Loucy (cell line): ENCODE results near the gene RPS5.

ENCODE experiments used
- EZH2phosphoT487 ChIP-seq: fragments of 200-600 bp; IDR thresholded peaks from 2 replicates; pipeline ENCODE4 v1.6.1; 2018; ENCODE audit warnings: antibody characterized with exemption, mild to moderate bottlenecking, moderate library complexity, borderline replicate concordance
- TF ChIP-seq, protein P1 (sequence below): fragments of 200-600 bp; sonication (generic); conservative IDR thresholded peaks from 2 replicates; pipeline ENCODE4 v1.5.1; 2014; ENCODE audit warnings: mild to moderate bottlenecking, antibody characterized with exemption, low read length

GRCh38 chr19:58338336-58338735 lies 48.7 kb upstream of the RPS5 start:
- TF ChIP-seq, protein P1, sequence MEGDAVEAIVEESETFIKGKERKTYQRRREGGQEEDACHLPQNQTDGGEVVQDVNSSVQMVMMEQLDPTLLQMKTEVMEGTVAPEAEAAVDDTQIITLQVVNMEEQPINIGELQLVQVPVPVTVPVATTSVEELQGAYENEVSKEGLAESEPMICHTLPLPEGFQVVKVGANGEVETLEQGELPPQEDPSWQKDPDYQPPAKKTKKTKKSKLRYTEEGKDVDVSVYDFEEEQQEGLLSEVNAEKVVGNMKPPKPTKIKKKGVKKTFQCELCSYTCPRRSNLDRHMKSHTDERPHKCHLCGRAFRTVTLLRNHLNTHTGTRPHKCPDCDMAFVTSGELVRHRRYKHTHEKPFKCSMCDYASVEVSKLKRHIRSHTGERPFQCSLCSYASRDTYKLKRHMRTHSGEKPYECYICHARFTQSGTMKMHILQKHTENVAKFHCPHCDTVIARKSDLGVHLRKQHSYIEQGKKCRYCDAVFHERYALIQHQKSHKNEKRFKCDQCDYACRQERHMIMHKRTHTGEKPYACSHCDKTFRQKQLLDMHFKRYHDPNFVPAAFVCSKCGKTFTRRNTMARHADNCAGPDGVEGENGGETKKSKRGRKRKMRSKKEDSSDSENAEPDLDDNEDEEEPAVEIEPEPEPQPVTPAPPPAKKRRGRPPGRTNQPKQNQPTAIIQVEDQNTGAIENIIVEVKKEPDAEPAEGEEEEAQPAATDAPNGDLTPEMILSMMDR = no peak
- TF ChIP-seq EZH2phosphoT487 = no peak
